Measurements from ENCODE around the gene HNRNPM.
"Not testable (repeated sequence)": the region's sequence is repeated elsewhere in the genome, so short reads cannot be mapped to it uniquely, and the experiment has no call there.

Gene HNRNPM

GRCh38 chr19:8513036-8513686, 68.4 kb downstream of the HNRNPM start:
- DNase-seq (ENCODE audit: low read depth) = peak; percentile 16

GRCh38 chr19:8513687-8514504, 69.1 kb downstream of the HNRNPM start, which contains the start of gene ZNF414:
TSS of gene ZNF414 (minus strand) at chr19:8514167. CDS start at chr19:8514046, 121 bp downstream.
- peak; percentile 99 for DNase-seq (ENCODE audit: low read depth)

- not testable (repeated sequence) for DNase-seq (ENCODE audit: low read depth)
Measured at GRCh38 chr19:8514505-8515009, 69.8 kb downstream of the HNRNPM start.

GRCh38 chr19:8515317-8515716, 70.5 kb downstream of the HNRNPM start:
- DNase-seq (ENCODE audit: low read depth) = no peak

- peak; percentile 49 for DNase-seq (ENCODE audit: low read depth)
Measured at GRCh38 chr19:8517551-8518442, 73.0 kb downstream of the HNRNPM start.

GRCh38 chr19:8518536-8518935, 73.8 kb downstream of the HNRNPM start:
- DNase-seq (ENCODE audit: low read depth) = no peak

- DNase-seq (ENCODE audit: low read depth) = no peak
Measured at GRCh38 chr19:8519388-8519787, 74.6 kb downstream of the HNRNPM start.

- no peak for DNase-seq (ENCODE audit: low read depth)
Measured at GRCh38 chr19:8525401-8525684, 80.6 kb downstream of the HNRNPM start.

GRCh38 chr19:8526345-8527091, 81.7 kb downstream of the HNRNPM start:
- DNase-seq (ENCODE audit: low read depth) = peak; percentile 92

GRCh38 chr19:8528500-8528899, 83.7 kb downstream of the HNRNPM start:
- no peak for DNase-seq (ENCODE audit: low read depth)

- no peak for DNase-seq (ENCODE audit: low read depth)
Measured at GRCh38 chr19:8529369-8530006, 84.7 kb downstream of the HNRNPM start.

GRCh38 chr19:8530061-8530679, 85.4 kb downstream of the HNRNPM start:
- no peak for DNase-seq (ENCODE audit: low read depth)

GRCh38 chr19:8531470-8531869, 86.7 kb downstream of the HNRNPM start:
- DNase-seq (ENCODE audit: low read depth) = no peak

- DNase-seq (ENCODE audit: low read depth) = no peak
Measured at GRCh38 chr19:8532225-8532624, 87.5 kb downstream of the HNRNPM start.

GRCh38 chr19:8536282-8536681, 91.5 kb downstream of the HNRNPM start:
- DNase-seq (ENCODE audit: low read depth) = no peak

GRCh38 chr19:8537099-8537498, 92.3 kb downstream of the HNRNPM start:
- no peak for DNase-seq (ENCODE audit: low read depth)

All from EH (cell line).